ENCODE measurements around the gene CDPF1. TPM values are rescaled to one million over a fixed set of nuclear protein-coding genes. Genes with fewer than 3 reads are reported as not detected.
A peak's percentile ranks its signal among the peaks of the same experiment; 100 is the strongest.

CDPF1 gene
- total and polyA plus RNA-seq, 10 donors = 7.7 to 19.6 (median 9.5) TPM

GRCh38 chr22:46292732-46293131, 42.6 kb upstream of the CDPF1 start:
- peak; percentile 85 for DNase-seq
- Histone ChIP-seq H3K4me1 (peaks cover 28 to 78% (median 61%) of the 10 kb centered on the region in 6 donors), H3K4me3 (no peak overlapping the region), H3K27ac (peak overlapping the region in 6 of 8 donors; percentile 39 to 78 (median 66)), H3K9me3 (peaks cover 0 to 15% (median 9%) of the 10 kb centered on the region in 8 donors), H3K36me3 (peaks cover 0 to 57% (median 20%) of the 10 kb centered on the region in 6 donors), H3K27me3 (replicated peaks in 1 of 7) (peaks cover 0 to 5% (median 0%) of the 10 kb centered on the region in 7 donors)
- 44 to 90% (median 85%) methylated on average over 3 to 14 of the region's 14 CpGs for WGBS, 5 donors
- intact Hi-C loops (cut with DNase I; ENCODE audit: low total_unique reads) = no loop called here
- TF ChIP-seq POLR2AphosphoS5 (IDR thresholded peaks at IDR 0.05) (peak; percentile 5 to 72 (median 58)), POLR2A (IDR thresholded peaks at IDR 0.05) (no peak)

- no peak overlapping the region for H3K4me3 ChIP-seq
- TF ChIP-seq POLR2AphosphoS5 (IDR thresholded peaks at IDR 0.05) = no peak
- TF ChIP-seq CTCF (IDR thresholded peaks at IDR 0.05 in 8 of 11, conservative IDR thresholded peaks at IDR 0.05 in 3 of 11) = no peak
- TF ChIP-seq POLR2A (IDR thresholded peaks at IDR 0.05) = no peak
- DNase-seq = no peak
- peaks cover 0 to 61% (median 20%) of the 10 kb centered on the region in 6 donors for H3K36me3 ChIP-seq
- peaks cover 29 to 78% (median 62%) of the 10 kb centered on the region in 6 donors for H3K4me1 ChIP-seq
- H3K9me3 ChIP-seq = peaks cover 0 to 15% (median 9%) of the 10 kb centered on the region in 8 donors
- intact Hi-C loops (cut with DNase I; ENCODE audit: low total_unique reads) = no loop called here
- 90 to 96% (median 94%) methylated on average over 3 of the region's 3 CpGs for WGBS, 5 donors
- peaks cover 0 to 4% (median 0%) of the 10 kb centered on the region in 7 donors for H3K27me3 ChIP-seq (replicated peaks in 1 of 7)
- peak overlapping the region in 5 of 8 donors; percentile 3 to 78 (median 67) for H3K27ac ChIP-seq
Observed at GRCh38 chr22:46292173-46292572, 42.1 kb upstream of the CDPF1 start.

GRCh38 chr22:46290843-46291785, 41.0 kb upstream of the CDPF1 start:
- H3K4me1 ChIP-seq = peaks cover 29 to 80% (median 61%) of the 10 kb centered on the region in 6 donors
- no peak overlapping the region for H3K4me3 ChIP-seq
- no peaks in the 10 kb centered on the region for H3K27me3 ChIP-seq (replicated peaks in 1 of 7)
- intact Hi-C loops (cut with DNase I; ENCODE audit: low total_unique reads) = no loop called here
- H3K9me3 ChIP-seq = peaks cover 0 to 15% (median 9%) of the 10 kb centered on the region in 8 donors
- DNase-seq = peak; percentile 74
- no peak for TF ChIP-seq CTCF (IDR thresholded peaks at IDR 0.05 in 8 of 11, conservative IDR thresholded peaks at IDR 0.05 in 3 of 11)
- peak in 1 of 3 donors; percentile 4 for TF ChIP-seq POLR2AphosphoS5 (IDR thresholded peaks at IDR 0.05)
- no peak for TF ChIP-seq POLR2A (IDR thresholded peaks at IDR 0.05)
- H3K27ac ChIP-seq = peak overlapping the region in 3 of 8 donors; percentile 28 to 86 (median 86)
- WGBS, 5 donors = 93 to 94% (median 94%) methylated on average over 21 to 23 of the region's 23 CpGs
- peaks cover 0 to 71% (median 25%) of the 10 kb centered on the region in 6 donors for H3K36me3 ChIP-seq

GRCh38 chr22:46290121-46290842, 40.2 kb upstream of the CDPF1 start:
- Histone ChIP-seq H3K4me1 (peaks cover 21 to 80% (median 52%) of the 10 kb centered on the region in 6 donors), H3K9me3 (peaks cover 0 to 15% (median 9%) of the 10 kb centered on the region in 8 donors), H3K4me3 (no peak overlapping the region), H3K27ac (peak overlapping the region in 4 of 8 donors; percentile 82 to 87 (median 86)), H3K27me3 (replicated peaks in 1 of 7) (no peaks in the 10 kb centered on the region), H3K36me3 (peaks cover 0 to 80% (median 31%) of the 10 kb centered on the region in 6 donors)
- intact Hi-C loops (cut with DNase I; ENCODE audit: low total_unique reads) = no loop called here
- no peak for TF ChIP-seq POLR2AphosphoS5 (IDR thresholded peaks at IDR 0.05)
- TF ChIP-seq CTCF (IDR thresholded peaks at IDR 0.05 in 8 of 11, conservative IDR thresholded peaks at IDR 0.05 in 3 of 11) = no peak
- no peak for TF ChIP-seq POLR2A (IDR thresholded peaks at IDR 0.05)
- 89 to 92% (median 91%) methylated on average over 17 of the region's 17 CpGs for WGBS, 5 donors
- peak; percentile 77 for DNase-seq
